ENCODE measurements around the gene IKZF2.

- TF ChIP-seq CTCF (IDR thresholded peaks at IDR 0.05) (no peak), EP300 (IDR thresholded peaks at IDR 0.05) (no peak)
These were observed 131.1 kb downstream of the IKZF2 start for GRCh38 chr2:213020268-213020667.
